GM10266 (cell line): ENCODE data around the gene CACNA1F.

Experiments used
- DNase-seq: peaks from one replicate; pipeline ENCODE4 v3.0.0; 2012; ENCODE audit errors: extremely low spot score
- TF ChIP-seq, protein P1 (sequence below): IDR thresholded peaks from 2 replicates; pipeline ENCODE4 v1.5.1; 2012; ENCODE audit warnings: mild to moderate bottlenecking, low read depth; ENCODE audit not compliant: control insufficient read depth, insufficient read depth; ENCODE audit errors: missing control alignments

CACNA1F gene

DNA sequence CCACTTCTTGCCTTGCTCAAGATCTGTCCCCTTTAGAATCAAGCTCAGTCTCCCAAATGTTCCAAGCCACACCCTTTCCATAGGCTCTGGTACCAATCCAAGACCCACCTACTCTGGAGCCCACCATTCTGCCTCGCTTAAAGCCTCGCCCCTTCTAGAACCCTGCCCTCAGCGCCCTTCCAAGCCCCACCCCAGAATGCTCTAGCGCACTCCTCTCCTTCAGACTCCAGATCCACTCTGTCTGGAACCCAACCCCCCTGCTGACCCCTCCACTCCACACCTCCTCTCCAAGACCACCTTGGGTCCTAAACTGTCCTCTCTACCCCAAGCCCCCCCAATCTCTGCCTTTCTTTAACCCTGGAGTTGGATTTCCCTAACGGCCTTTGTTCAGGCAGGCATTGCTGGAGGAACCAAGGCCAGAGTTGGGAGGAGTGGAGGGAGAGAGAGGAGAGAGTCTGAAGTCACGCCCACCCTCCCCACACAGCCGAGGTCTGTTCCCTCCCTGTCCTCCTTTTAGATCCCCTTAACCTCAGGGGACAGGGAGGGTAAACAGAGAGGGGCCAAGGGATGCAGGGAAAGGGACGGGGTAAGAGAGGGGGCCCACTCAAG lies 44.6 kb downstream of the CACNA1F start:
- DNase-seq: no peak
- TF ChIP-seq, protein P1, sequence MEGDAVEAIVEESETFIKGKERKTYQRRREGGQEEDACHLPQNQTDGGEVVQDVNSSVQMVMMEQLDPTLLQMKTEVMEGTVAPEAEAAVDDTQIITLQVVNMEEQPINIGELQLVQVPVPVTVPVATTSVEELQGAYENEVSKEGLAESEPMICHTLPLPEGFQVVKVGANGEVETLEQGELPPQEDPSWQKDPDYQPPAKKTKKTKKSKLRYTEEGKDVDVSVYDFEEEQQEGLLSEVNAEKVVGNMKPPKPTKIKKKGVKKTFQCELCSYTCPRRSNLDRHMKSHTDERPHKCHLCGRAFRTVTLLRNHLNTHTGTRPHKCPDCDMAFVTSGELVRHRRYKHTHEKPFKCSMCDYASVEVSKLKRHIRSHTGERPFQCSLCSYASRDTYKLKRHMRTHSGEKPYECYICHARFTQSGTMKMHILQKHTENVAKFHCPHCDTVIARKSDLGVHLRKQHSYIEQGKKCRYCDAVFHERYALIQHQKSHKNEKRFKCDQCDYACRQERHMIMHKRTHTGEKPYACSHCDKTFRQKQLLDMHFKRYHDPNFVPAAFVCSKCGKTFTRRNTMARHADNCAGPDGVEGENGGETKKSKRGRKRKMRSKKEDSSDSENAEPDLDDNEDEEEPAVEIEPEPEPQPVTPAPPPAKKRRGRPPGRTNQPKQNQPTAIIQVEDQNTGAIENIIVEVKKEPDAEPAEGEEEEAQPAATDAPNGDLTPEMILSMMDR: no peak

DNA sequence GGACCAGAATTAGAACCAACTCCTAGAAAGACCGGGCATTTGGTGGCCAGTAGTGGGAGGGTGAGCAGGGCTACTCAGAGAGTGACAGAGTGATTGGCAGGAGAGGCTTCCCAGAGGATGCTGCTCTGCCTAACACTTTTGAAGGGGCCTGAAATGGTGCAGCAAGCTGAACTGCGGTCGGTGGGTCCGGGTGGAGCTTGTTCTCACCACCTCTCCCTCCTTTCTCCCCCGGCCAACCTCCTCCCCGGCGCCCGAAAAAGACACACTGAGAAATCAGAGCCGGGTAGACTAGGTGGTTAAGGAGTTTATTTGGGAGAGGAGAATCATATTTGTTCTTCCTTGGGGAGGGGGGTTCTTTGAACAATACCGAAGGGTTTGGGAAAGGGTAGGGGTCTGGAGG lies 45.6 kb downstream of the CACNA1F start:
- DNase-seq: no peak

DNA sequence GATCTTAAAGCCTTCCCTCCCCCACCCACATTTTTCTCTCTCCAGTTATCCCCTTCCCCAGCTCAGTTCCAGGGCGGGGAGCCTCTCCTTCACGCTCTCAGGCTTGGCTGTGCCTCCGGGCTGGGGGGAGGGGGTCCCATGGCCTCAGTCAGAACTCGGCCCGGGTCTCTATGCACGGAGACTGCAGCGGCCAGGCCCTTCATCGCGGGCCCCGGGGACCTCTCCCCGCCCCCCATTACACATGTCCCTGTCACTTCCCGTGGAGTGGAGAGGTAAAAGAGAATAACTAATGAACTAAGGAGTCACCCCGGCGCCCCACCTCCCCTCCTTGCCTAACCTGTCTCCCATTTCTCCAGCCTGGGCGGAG lies 46.1 kb downstream of the CACNA1F start:
- TF ChIP-seq, protein P1: no peak
- DNase-seq: no peak

More for the DNA sequence above, 45.6 kb downstream of the CACNA1F start:
- TF ChIP-seq, protein P1: no peak

DNA sequence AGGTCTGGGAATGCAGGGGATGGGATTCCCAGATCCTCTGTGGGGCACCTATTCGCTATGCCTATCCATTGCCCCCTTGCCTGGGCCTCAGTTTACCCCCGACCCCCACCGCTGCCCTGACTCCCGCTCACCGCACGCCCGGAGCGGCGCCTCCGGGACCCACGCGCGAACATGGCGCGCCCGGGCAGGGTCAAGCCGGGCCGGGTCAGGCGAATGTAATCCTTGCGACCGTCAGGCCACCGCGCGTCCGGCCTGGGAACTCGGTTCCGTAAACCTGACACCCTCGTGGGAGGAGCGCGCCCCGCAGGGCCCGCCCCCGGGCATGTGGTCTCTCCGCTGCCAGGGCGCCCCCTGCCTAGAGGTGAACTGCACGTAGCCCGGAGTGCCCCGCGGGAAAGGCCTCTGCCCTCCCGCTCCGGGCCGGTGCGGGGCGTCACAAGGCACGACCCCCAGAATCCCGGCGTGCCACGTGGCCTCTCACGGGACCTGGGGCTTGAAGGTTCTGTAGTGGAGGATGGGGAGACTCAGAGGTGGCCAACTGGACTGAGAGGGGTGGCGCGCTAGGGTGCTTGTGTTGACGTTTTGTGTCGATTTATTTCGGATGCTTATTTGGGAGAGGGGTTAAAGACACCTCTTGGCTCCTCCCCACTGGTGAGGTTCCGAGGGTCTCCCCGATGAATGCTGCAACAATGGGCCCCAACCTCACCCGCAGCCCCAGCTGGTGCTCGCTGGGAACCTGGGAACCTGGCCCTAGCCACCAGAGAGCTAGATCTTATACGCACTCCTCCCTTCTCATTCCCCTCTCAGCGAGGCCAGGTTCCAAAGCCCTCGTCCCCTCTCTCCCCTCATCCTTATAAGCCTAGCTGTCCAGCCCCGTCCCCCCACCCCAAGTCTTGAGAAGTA lies 46.8 kb downstream of the CACNA1F start, which contains the start of gene PRICKLE3:
Gene PRICKLE3 (minus strand): TSS at position 249 of the 903 bp plus-strand sequence. CDS start 76 bp downstream, at position 173.
- peak; percentile 80 for DNase-seq

DNA sequence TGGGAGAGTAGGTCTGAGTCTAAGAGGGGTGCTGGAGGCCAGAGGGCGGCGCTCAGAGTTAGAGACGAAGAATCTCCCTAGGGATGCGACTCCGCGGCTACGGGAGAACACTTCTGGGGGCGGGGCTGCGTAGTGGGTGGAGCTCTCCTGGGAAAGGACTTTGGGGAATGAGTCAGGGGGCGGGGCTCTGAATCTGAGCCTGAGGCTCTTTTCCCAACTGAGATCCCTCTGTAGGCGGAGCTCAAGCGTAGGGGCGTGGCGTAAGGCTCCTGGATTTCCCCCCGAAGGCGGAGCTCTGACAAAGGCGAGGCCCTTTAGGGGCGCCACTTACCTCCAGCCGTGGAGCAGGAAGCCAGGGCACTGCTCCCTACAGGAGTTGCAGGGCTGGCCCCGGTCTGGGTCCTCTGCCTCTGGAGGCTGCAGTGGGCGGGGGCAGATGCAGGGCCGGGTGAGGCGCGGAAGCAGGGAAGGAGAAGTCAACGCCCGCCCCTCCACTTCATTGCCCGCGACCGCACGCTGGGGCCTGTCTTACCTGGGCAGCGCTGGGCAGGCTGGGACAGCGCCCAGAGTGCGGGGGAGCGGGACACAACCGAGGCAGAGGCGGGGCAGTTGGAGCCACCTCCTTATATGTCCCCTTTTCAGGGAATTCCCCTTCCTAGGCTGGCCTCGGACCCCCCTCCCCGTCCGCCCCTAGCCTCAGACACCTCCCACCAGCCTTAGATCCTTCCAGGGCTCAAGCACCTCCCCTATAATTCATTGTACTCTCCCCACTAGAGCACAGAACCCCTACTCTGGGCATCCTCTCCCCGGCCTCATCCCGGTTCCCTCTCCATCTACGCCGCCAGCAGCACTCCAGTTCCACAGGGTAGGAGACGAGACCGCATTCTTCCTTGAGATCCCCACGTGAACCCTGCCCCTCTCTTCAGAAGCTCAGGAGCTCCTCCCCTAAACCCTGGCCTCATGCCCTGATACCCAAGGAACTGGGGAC lies 48.6 kb downstream of the CACNA1F start:
- DNase-seq: peak; percentile 51
- TF ChIP-seq, protein P1: no peak

More for the DNA sequence above, 46.8 kb downstream of the CACNA1F start, which contains the start of gene PRICKLE3:
- TF ChIP-seq, protein P1: peak; percentile 56

DNA sequence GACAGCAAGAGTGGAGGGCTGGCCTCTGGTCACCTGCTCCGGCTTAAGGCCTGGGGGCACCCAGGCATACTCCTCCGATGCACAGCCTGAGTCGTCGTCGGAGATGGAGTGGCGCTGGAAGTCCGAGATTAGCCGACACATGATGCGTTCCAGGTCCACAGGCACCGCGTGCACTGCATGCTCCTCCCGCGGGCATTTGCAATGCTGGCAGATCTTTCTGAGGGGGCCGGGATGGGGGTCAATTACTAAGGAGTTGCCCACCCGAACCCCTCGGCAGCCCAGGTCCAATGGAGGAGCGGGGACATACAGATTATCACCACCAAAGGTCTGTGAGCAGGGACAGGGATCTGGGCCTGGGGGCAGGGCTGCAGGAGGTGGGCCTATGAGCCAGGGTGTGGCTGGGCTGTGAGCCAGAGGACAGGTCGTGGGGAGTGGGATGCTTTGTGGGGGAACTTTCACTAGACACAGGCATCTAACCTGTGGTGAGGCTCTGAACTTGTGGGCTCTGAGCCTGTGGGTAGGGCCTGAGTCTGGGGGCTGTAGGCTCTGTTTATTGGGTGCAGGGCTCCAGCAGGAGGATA lies 49.3 kb downstream of the CACNA1F start:
- TF ChIP-seq, protein P1: no peak
- DNase-seq: no peak
